Activated CD8-positive, alpha-beta memory T cell treated with anti-CD3 and anti-CD28 coated beads for 4 hours (primary cell): ENCODE measurements around the gene FAR1.

Source experiments
- DNase-seq, 2 donors: peaks; one replicate each; pipeline ENCODE4 v3.0.0-alpha.2; 2020; ENCODE audit warnings: low read depth in 2 of 2

FAR1 gene

DNA sequence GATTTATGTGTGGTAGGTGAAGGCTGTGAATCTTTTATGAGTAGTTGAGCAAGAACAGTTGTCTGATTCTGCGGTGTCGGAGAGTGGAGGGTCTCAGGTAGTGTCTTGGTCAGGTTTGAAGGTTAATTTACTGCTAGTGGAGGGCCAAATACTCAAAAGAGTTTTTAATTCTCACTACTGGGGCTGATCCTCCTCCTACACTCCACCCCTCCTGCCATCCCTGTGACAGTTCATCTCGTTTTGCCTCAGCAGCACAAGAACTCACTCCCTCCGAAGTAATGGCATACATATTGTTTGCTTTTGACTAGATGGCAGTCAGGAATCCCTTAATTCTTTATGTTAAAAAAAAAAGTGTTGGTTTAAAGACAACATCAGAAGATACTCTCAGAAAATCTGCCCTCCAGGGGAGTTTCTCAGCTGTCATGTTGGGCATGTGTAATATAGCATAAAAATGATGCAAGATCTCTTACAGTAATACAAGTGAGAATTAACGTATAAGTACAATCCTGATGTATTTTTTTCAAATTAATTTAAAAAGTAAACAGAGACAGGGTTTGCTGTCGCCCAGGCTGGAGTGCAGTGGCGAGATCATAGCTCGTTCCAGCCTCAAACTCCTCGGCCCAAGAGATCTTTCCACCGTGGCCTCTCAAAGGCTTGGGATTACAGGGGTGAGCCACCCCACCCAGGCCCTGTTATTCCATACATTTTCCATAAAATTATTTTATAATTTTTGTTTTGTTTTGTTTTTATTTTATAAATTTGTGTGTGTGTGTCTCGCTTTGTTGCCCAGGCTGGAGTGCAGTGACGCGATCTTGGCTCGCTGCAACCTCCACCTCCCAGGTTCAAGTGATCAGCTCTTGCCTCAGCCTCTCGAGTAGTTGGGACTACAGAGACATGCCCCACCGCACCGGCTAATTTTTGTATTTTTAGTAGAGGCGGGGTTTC lies 1.3 kb downstream of the FAR1 start:
- no peak for DNase-seq

DNA sequence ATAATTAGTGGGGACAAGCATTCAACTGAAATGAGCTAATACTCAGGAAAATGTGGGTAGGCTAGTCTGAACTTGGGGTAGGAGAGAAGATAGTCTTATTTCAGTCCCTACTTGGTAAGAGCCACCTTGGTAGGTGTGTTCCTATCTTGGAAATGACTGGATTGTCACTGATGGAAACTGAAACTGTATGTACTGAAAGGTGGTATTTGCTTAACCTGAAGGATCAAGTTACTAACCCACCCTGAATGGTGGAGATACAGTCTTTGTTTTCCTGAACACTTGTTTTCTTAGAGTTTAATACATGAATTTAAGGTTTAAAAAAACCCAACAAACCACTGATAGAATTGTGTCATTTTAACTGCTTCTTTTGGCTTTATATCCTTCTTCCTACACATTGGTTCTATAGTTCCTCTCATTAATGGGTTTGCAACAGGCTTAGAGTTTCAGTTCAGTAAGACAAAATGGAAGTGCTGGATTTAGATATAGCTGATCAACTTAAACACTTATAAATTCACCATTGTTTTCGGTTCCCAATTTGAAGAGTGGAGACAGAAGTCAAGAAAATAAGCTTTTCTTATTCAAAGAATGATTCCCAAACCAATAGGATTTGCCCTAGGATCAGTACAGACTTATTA lies 4.2 kb downstream of the FAR1 start:
- DNase-seq = no peak

DNA sequence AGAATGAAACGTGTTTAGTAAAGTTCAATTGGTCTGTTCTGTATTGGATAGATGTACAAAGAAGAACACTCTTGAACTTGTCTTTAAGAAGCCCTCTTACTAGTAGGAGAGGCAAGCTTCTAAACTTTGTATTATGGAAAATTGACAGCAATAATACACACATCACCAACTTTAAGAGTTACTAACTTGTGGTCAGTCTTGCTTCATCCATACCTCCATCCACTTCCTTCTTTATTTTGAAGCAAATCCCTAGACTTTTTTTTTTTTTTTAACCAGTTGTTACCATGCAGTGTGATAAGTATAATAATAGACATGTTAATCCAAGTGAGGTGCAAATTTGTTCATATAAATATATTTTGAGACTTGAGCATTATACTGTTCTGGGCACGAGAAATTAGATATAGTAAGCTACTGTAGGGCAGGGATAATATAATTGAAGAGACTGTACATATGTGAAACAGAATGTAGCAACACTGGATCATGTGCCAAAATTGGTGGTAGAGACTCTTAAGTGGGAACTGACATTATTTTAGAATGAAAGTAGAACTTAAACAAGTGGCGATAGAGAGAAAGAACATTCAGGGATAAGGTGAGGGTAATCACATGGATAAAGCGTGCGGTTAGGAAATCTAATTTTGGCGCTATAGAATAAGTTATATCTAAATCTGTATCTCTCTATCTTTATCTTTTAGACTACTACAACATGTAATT lies 6.5 kb downstream of the FAR1 start:
- no peak for DNase-seq

DNA sequence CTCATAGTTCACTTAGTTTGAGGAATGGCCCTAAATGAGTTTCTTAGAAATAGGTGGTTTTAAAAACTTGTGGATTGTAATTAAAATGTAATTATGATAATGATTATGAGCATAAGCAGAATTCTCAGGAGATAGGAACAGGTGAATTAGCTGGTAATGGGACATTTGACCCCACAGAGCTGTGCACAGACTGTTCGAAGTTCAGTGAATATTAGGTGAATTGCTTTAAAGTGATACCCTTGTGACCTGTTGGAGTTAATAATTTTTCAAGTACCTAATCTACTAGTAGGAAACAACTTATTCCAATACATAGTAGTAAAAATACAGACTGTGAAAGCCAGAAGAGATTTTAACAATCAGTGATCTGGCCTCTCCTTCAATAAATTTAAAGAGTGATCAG lies 8.1 kb downstream of the FAR1 start:
- no peak for DNase-seq

DNA sequence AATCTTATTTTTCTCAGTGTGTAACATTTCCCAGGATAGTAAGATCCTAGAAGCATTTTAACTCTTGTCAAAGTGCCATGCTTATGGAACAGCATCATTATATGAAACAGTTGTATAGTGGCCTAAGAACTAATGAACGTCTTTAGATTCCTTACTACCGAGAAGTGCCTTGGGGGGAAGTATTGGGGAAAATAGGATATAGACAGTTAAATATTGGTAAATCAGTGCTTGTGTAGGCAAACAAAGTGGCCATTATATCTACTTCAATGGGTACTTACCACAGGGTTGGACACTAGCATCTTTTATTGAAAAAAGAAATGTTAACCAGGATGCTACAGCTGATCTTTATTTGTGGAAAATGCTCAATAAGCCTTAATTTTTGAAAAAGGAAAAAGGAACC lies 11.3 kb downstream of the FAR1 start:
- no peak for DNase-seq

DNA sequence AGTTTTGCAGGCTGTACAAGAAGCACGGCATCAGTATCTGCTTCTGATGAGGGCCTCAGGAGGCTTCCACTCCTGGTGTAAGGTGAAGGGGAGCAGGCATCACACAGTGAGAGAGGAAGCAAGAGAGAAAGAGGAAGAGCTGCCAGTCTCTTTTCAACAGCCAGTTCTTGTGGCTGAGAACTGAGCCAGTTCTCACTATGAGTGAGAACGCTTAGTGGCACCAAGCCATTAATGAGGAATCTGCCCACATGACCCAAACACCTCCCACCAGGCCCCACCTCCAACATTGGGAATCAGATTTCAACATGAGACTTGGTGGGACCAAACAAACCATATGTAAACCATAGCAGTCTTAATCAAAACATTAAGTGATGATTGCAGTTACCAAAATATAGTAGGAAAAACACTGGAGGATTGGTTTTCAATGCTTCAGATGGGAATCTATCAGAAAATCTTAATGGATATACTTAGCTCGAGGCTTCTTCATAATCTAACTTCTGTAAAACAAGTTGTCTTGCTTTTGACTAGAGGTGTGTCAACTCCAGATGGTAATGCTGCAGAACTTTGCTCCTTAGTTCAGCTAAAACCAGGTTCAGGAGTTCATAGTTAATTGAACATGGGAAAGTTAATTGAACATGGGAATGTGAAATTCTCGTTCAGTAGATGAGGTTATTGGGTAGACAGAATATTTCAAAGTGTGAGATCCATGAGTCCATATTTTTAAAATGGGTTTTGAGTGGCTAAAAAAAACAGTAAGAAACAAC lies 12.2 kb downstream of the FAR1 start:
- no peak for DNase-seq

DNA sequence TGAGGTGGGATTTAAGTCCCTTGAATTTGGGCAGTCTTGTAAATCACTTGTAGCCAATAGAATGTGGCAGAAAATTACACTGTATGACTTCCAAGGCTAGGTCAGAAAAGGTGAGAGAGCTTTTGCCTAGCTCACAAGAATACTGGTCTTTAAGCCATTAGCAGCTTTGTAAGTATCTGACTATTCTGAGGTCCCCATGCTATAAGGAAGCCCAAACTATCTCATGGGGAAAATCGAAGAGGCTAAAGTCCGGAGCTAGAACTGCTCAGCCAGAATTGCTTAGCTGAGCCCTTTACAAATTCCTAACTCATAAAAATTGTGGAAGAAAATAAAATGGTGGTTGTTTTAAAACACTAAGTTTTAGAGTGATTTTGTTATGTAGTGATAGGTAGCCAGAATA lies 13.0 kb downstream of the FAR1 start:
- no peak for DNase-seq

DNA sequence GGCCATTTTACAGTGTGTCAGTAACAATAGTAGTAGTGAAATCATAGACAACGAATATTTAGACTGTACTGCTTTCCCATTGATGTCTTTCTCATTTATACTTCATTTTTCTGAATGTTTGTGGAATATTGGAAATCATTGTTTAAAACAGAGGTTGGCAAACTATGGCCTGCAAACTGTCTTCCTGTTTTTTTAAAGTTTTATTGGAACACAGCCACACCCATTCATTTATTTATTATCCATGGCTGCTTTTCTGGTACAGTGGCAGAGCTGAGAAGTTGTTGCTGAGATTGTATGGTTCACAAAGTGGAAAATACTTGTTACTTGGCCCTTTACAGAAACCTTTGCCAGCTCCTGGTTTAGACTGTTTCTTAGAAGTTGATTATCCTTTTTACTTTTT lies 13.7 kb downstream of the FAR1 start:
- no peak for DNase-seq

DNA sequence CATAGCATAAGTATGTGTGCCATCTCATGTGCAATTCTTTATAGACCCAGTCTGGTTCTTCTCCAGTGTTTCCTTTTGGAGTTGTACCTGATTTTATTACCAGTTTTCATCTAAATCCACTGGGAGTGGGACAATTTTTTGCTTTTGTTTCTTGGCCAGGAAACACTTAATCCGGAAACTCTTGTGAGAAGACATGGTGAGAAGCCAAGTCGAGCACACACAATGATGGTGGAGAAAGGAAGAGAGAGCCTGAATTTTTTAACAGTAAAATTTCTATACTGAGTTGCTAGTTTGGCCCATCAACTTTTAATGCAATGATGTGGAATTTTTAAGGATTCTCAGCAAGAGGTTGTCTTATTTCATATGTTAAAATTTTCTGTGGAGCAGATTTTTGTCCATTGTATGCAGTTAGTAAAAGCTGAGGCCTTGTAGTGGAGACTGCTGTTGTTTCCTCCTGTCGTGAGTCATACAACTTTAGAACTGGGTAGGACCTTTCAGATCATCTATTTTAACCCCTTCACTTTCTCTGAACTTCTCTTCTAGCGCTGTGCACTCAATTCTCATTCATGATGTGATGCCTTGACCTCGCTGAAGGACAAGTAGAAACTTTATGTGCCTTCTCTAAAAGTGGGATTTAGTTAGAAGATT lies 17.1 kb downstream of the FAR1 start:
- no peak for DNase-seq

DNA sequence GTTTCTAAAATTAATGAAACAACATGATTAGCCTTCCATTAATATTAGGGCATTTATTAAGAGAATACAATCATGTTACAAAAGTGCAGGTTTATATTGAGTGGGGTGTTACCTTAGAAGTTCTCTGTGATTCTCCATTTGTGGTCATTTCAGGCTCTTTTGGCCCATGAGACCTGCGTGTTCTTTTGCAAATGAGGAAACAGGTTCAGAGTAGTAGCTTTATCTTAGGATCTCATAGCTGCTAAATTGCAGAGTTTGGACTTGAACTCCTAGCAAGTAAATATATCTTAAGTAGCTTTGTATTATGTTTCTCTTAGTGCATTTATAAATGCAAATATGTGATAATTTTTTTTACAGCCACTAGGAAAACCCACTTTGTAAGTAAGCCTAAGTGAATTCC lies 18.3 kb downstream of the FAR1 start:
- no peak for DNase-seq

DNA sequence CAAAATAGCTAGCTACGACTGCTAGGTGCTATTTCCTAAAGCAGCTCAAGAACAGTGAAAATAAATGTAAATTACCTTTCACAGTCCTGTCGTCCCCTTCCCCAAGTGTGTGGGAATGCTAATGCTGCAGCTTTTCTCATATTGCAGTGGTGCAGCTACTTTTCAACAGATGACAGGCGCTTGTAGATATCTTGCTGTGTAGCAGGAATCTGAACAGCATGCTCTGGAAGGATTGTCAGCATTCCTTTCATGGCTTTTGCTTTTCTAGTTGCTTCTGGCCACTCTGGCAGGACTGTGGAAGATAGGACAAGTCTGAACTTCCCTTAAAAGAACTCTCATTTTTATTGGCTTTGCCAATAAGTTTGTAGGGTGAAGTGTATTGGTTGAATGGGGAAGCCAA lies 18.8 kb downstream of the FAR1 start:
- DNase-seq = no peak

DNA sequence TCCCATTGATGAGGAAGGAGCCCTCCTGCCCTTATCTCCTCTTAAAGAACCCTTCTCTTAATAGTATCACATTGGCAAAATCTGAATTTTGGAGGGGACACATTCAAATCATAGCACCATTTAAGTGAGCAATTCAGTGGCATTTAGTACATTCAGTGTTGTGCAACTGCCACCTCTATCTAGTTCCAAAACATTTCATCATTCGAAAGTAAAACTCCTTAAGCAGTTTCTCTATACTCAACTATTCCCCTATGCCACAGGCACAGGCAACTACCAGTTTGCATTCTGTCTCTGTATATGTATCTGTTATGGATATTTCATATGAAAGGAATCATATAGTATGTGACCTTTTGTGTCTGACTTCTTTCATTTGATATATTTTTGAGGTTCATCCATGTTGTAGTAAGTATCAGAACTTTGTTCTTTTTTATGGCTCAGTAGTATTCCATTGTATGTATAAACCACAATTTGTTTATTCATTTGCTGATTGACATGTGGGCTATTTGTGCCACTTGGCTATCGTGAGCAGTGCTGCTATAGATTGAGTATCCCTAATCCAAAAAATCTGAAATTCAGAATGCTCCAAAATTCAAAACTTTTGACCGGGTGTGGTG lies 22.9 kb downstream of the FAR1 start:
- no peak for DNase-seq

DNA sequence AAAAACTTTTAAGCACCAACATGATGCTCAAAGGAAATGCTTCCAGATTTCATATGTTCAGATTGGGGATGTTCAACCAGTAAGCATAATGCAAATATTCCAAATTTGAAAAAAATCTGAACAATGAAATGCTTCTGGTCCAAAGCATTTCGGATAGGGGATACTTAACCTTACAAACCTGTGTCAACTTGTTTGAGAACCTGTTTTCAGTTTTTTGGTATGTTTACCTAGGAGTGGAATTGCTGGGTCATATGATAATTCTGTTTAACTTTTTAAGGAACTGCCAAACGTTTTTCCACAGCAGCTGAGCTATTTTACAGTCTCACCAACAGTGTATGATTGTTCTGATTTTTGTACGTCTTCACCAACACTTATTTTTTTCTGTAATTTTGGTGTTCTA lies 23.7 kb downstream of the FAR1 start:
- DNase-seq = no peak

DNA sequence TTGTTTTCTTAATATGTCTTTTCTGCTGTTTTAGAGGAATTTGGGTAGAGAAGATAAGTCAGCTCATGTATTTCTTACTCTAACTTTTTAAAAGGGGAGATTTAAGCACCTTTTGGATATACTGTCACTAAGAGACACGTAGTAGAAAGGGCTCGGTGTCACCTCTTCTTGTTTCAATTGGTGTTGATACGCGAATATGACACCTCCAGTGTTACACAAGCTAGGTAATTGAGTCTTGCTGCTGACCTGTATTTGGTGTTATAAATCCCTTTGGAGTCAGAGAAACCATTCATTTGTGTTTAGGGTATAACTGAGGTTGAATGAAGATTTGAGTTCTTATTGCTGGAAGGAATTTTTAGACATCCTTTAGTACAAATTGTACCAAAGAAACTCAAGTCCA lies 25.6 kb downstream of the FAR1 start:
- DNase-seq = no peak

DNA sequence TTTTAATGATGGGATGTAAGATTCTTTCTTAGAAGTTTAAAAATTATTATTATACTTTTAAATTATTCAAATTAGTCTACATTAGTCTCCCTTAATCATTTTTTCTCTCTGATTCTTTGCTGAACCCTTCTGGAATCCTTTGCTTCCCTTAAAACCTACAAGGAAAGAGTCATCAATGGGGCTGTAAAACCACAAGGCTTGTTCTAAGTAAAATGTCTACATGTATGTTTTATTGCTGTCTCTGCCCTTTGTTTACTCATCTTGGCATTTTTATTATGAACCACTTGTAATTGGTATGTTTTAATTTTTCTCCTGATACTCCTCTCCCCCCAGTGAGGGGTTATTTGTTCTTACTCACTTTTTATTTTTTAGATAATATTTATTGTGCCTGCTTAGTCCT lies 27.4 kb downstream of the FAR1 start:
- no peak for DNase-seq

DNA sequence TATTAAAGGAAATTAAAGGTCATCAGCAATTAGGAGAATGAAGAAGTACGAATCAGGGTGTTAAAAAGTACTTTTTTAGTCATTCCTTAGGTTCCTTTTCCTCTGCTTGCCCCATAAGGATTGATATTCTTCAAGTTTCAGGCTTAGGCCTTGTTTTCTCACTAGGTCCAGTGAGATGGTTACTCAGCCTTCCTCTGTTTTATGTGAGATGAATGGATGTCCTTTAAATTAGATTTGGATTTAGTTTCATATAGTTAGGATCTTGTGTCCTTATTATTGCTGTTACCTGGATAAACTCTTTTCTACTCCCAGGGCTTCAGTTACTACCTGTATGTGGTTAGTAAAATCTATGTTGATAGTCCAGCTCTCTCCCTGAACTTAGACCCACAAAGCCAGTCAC lies 29.2 kb downstream of the FAR1 start:
- DNase-seq = no peak

DNA sequence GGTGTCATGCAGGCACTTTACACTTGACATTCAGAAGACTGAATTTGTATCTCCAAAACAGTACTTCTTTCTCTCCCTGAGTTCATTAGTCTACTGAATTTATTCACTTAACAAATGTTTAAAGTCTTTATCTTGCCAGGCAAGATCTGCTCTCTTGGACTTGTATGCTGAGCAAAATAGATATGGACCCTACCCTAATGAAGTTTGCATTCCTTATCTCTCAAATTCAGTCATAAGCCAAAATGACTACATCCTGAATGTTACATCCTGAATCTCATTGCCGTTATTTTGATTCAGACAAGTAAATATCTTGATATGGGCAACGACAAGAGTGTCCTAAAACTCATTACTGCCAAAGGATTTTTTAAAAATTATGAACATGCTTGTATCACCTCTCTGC lies 29.7 kb downstream of the FAR1 start:
- no peak for DNase-seq

DNA sequence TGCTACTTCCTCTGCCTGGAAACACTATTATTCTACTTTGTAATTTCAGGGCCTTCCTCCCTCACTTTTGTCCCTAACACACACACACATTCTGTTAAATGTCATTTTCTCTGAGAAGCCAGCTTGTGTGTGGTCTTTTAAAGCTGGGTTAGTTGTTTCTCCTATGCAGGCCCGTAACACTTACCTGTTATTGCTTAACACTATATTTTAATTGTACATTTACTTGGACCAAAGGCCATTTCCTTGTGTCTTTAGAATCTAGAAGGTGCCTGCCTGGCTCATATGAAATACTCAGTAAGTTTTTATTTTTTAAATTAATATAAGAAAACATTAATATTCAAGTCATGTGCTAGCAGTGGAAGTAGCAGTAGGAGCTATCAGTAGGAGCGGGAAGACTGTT lies 30.6 kb downstream of the FAR1 start:
- DNase-seq = no peak

DNA sequence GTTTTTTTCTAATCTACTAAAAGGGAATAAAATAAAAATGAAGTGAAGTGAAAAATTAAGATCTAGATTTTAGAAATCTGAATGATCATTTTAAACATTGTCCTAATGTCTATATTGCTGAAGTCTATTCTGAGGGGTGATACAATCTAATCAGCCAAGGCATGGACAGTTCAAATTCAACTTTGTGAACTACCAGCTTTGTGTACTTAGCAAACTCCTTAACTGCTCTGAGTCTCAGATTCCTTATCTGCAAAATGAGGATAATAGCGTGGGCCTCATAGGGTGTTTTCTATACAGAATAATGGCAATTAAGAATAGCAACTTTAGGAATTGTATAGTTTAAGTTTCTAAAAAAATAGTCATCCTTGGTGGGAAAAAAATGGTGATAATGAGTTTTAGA lies 31.4 kb downstream of the FAR1 start:
- no peak for DNase-seq

DNA sequence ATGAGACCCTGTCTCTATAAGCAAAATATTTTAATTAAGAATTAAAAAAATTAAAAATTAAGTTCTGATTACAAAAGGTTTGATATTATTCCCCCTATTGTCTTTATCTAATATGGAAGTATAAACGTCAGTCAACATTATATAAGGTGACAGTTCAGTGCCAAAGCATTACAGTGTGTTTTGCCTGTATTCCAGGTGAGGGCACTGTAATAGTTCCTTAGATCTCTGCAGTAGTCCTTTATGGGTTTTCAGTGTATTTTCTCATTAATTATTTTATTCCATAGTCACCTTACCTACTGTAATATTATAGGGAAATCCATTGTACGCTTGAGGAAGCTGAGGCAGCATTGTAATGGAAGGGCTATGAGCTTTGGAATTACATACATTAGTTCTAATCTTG lies 33.0 kb downstream of the FAR1 start:
- DNase-seq = no peak

DNA sequence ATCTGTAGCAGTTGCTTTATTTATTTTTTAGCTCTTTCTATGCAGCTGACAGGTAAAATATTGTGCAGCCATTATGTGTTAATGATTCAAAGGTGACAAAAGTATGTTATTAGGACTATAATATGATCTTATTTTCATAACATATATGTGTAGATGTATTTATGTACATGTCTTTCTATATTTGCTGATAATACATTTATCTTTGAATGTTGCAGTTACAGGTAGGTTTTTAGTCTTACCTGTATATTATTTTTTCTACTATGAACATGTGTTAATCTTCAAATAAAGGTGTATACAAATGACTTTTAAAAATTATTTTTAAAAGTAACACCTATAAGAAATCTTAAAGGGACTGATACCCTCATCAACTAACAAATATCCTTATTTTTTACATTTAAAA lies 33.6 kb downstream of the FAR1 start:
- DNase-seq = no peak
